ENCODE measurements around the gene CMTM2. TPM values are rescaled to one million over a fixed set of nuclear protein-coding genes. Genes with fewer than 3 reads are reported as not detected.

The CMTM2 gene
- total RNA-seq, 2 donors from 2014 or later = not detected

DNA sequence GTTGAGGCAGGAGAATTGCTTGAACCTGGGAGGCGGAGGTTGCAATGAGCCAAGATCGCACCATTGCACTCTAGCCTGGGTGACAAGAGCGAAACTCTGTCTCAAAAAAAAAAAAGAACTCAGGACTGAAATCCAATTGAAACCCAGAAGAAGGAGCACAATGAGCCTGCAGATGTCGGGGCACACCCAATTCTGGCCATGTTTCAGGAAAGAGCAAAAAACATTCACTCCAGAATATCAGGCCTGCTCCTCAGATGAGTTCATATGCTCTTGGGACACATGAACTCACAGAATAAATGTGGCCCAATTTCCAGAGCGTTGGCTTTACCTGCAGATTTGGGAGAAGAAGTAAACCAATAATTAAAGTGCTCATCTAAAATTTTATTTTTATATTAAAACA is 3.0 kb upstream of the CMTM2 start:
- DNase-seq = no peak
- H3K36me3 ChIP-seq (replicated peaks in 1 of 2; ENCODE audit: insufficient read depth in 1 of 2, low read depth in 2 of 2) = no peaks in the 10 kb centered on the region
- H3K9me3 ChIP-seq = no peaks in the 10 kb centered on the region
- ATAC-seq = no peak
- no peak overlapping the region for H3K27ac ChIP-seq
- no peak overlapping the region for H3K4me3 ChIP-seq
- no peaks in the 10 kb centered on the region for H3K27me3 ChIP-seq
- TF ChIP-seq, protein P1, sequence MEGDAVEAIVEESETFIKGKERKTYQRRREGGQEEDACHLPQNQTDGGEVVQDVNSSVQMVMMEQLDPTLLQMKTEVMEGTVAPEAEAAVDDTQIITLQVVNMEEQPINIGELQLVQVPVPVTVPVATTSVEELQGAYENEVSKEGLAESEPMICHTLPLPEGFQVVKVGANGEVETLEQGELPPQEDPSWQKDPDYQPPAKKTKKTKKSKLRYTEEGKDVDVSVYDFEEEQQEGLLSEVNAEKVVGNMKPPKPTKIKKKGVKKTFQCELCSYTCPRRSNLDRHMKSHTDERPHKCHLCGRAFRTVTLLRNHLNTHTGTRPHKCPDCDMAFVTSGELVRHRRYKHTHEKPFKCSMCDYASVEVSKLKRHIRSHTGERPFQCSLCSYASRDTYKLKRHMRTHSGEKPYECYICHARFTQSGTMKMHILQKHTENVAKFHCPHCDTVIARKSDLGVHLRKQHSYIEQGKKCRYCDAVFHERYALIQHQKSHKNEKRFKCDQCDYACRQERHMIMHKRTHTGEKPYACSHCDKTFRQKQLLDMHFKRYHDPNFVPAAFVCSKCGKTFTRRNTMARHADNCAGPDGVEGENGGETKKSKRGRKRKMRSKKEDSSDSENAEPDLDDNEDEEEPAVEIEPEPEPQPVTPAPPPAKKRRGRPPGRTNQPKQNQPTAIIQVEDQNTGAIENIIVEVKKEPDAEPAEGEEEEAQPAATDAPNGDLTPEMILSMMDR (IDR thresholded peaks at IDR 0.05) = no peak
- no peak for TF ChIP-seq POLR2A (IDR thresholded peaks at IDR 0.05)
- WGBS, 2 donors = 94 to 97% methylated on average over 4 to 5 of the region's 5 CpGs
- no peaks in the 10 kb centered on the region for H3K4me1 ChIP-seq
- intact Hi-C loops (cut with DNase I) = no loop called here

DNA sequence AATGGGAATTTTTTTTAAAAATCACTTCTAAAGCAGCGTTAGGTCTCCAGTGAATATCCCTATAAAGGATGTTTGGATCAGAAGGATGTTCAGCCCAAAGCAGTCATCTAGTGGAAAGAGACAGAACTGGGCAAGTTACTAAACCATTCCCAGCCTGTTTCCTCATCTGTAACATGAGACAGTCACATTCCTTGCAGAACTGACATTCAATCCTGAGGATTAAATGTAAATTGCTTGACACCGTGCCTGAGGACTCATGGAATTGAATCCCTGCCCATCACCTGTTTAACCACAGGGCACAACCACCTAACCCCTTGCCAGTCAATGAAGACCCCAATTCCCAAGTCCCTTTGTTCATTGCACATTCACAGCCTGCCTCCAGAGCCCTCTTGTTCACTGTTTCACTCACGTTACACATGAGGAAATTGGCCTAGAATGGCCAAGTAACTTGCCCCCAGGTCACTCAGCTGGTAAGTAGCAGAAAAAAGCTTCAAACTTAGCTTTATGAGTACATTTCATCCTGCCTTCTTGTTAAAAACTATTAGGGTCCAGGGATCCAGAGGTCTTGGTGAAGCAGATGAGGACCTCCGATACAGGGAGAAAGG is 1.4 kb downstream of the CMTM2 start:
- ATAC-seq (no peak), DNase-seq (no peak)
- TF ChIP-seq, protein P1 (IDR thresholded peaks at IDR 0.05) = no peak
- TF ChIP-seq POLR2A (IDR thresholded peaks at IDR 0.05) = no peak
- H3K36me3 ChIP-seq (replicated peaks in 1 of 2; ENCODE audit: insufficient read depth in 1 of 2, low read depth in 2 of 2) = no peaks in the 10 kb centered on the region
- intact Hi-C loops (cut with DNase I) = no loop called here
- H3K27ac ChIP-seq = no peak overlapping the region
- no peaks in the 10 kb centered on the region for H3K9me3 ChIP-seq
- H3K4me3 ChIP-seq = no peak overlapping the region
- 88% methylated on average over 4 of the region's 4 CpGs for WGBS, 2 donors
- H3K27me3 ChIP-seq = no peaks in the 10 kb centered on the region
- no peaks in the 10 kb centered on the region for H3K4me1 ChIP-seq

DNA sequence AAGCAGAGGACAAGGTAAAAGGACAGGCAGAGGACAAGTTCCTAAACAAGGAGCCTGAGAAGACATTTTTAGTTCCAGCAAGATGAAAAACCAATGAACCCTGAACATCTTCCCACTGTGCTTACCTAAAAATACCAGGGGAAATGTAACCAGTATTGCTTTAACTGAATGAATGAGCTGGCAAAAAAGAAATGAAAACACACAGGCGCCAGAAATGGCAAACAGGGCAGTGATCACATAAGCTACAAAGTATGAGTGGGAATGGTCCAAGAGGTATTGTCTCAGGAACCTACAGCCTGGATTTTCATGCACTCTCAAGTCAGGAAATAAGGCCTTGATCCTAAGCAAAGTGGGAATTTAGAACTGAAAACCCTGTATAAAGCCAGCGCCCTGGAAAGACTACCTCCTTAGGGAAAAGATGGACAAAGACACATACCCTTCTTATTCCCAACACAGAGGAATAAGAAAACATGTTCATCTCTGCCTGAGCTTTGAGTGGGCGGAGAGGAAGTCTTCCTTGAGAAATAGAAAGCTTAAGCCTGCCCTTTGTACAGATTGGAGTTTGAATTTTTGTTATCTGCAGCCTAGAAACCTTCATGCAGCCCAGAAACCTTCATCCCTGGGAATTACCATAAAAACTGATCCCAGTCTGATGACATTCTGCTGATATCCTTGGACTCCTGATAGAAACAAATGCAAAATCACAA is 2.1 kb downstream of the CMTM2 start:
- ATAC-seq = no peak
- H3K36me3 ChIP-seq (replicated peaks in 1 of 2; ENCODE audit: insufficient read depth in 1 of 2, low read depth in 2 of 2) = no peaks in the 10 kb centered on the region
- DNase-seq = no peak
- no peaks in the 10 kb centered on the region for H3K27me3 ChIP-seq
- TF ChIP-seq, protein P1 (IDR thresholded peaks at IDR 0.05) = no peak
- TF ChIP-seq POLR2A (IDR thresholded peaks at IDR 0.05) = no peak
- H3K9me3 ChIP-seq = no peaks in the 10 kb centered on the region
- H3K27ac ChIP-seq = no peak overlapping the region
- no peak overlapping the region for H3K4me3 ChIP-seq
- 89 to 92% methylated on average over 3 of the region's 3 CpGs for WGBS, 2 donors
- H3K4me1 ChIP-seq = no peaks in the 10 kb centered on the region
- intact Hi-C loops (cut with DNase I) = no loop called here

DNA sequence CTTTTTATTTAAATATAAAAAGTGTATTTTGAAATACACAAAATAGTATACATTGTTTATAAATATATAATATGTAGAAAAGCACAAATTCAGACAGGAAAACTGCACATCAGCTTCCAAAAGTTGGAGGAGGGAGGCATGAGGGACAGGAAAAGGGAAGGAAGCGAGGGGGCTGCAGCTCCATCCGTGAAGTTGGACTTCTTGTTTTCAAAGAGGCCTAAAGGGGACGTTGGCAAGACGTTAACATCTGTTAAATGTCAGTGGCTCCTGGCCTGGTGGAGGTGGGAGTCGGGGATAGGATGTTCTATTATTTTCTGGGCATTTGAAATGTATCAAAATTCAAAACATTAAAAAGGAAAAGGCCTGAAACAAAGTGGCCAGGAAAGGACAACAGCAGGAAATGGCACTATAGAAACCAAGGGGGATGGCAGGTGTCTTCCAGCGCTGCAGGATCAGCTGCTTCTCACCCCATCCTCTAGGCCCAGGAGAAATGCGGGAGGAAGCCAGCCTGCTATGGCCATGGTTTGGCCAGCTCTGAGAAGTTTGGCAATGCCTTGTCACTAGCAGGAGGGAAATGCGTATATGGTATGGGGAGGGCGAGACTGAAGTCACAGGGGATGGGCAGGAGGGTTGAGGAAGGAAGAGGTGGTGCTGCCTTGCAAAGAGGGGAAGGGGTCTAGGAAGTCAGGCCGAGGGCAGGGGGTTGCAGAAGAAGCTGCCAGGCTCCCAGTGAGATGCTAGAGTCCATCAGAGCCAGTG is 6.4 kb downstream of the CMTM2 start:
- intact Hi-C loops (cut with DNase I) = no loop called here
- ATAC-seq = no peak
- TF ChIP-seq, protein P1 (IDR thresholded peaks at IDR 0.05) = no peak
- TF ChIP-seq POLR2A (IDR thresholded peaks at IDR 0.05) = peak in 1 of 3 donors; percentile 7
- Histone ChIP-seq H3K4me3 (no peak overlapping the region), H3K27ac (no peak overlapping the region), H3K4me1 (no peaks in the 10 kb centered on the region), H3K27me3 (no peaks in the 10 kb centered on the region), H3K9me3 (no peaks in the 10 kb centered on the region), H3K36me3 (replicated peaks in 1 of 2; ENCODE audit: insufficient read depth in 1 of 2, low read depth in 2 of 2) (no peaks in the 10 kb centered on the region)
- no peak for DNase-seq
- WGBS, 2 donors = 66 to 86% methylated on average over 10 of the region's 10 CpGs
